ENCODE measurements around the gene GTPBP3.
"Not testable (repeated sequence)": the region's sequence is repeated elsewhere in the genome, so short reads cannot be mapped to it uniquely, and the experiment has no call there.

GTPBP3 gene

DNA sequence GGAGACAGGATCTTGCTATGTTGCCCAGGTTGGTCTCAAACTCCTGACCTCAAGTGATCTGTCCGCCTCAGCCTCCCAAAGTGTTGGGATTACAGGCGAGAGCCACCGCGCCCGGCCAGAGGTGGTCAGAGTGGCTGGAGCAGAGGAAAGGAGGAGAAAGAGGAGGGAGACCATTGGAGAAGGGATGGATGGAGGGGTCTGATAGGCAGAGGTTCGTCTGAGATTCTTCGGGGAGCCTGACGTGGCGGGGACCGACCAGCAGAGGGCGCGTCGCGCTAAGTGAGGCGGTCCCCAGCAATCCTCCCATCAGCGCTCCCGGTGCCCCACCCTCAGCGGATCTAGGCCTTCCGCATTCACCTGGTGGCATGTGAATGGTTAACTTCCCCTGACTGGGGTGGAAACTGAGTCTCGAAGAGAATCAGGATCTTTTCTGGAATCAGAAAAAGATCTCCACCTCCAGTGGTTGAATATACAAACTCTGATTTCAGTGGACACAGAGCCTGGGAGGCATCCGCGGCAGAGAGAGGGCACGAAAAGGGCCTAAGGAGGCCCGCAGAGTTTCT lies 8.8 kb downstream of the GTPBP3 start:
- in situ Hi-C loops (cut with HindIII; ENCODE audit: low pct_unique_long_range_greater_than_20kb, low sequenced_read_pairs): no loop called here
- TF ChIP-seq JUND (IDR thresholded peaks at IDR 0.05; ENCODE audit: low read depth): no peak
- peak; percentile 59 to 65 for DNase-seq (ENCODE audit: low read depth in 1 of 2, low spot score in 1 of 2)

DNA sequence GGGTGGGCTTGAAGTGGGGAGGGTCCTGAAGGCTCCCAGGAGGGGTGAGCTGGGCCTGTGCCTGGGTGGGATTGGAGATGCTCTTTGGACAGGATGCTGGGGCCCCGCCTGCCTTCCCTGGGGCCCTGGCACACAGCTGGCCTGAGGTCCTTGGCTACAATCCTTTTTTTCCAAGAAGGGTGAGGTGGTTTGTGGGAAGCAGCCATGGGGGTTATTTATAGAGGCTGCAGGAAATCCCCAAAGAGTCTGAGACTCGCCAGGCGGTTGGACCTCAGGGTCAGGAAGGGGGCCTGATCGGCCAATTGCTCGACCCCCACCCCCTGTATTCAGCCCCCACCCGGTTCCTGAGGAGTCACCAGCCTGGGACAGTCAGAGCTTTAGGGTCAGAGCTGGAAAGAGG lies 10.0 kb downstream of the GTPBP3 start:
- DNase-seq (ENCODE audit: low read depth in 1 of 2, low spot score in 1 of 2): no peak
- in situ Hi-C loops (cut with HindIII; ENCODE audit: low pct_unique_long_range_greater_than_20kb, low sequenced_read_pairs): no loop called here
- TF ChIP-seq JUND (IDR thresholded peaks at IDR 0.05; ENCODE audit: low read depth): no peak

DNA sequence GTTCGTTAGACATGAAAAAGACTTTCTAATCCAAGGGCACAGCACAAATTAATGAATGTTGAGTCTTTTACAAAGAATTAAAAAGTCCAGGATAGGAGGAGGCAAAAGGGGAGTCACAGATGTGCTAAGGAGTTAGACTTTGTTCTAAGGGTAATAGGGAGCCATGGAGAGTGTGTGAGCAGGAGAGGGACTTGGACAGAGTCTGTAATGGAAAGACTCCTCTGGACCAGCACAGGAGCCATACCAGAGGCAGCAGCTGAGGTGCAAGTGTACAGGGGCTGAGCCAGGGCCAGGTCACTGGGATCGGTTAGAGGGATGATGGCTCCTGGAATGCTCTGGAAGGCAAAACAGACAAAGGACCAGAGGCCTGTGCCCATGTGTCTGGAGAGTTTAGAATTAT lies 10.5 kb downstream of the GTPBP3 start:
- in situ Hi-C loops (cut with HindIII; ENCODE audit: low pct_unique_long_range_greater_than_20kb, low sequenced_read_pairs): no loop called here
- TF ChIP-seq JUND (IDR thresholded peaks at IDR 0.05; ENCODE audit: low read depth): no peak

DNA sequence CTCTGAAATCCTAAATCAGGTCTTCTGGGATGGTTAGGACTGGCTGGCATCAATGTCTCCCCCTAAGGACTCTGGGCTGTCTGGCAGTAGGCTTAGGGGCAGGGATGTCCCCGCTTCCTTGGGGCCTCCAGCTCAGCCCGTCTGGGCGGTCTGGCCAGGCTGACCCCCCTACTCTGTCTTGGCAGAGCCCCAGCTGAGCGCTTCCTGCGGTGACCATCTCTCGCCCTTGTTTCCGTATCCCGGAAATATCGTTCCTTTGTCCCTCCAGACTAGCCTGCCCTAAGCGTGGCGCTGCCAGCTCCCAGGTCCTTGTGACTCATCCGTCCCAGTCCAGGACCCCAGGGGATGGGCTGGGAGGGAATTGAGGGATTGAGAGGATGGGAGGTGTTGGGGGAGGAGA lies 11.3 kb downstream of the GTPBP3 start:
- no peak for TF ChIP-seq JUND (IDR thresholded peaks at IDR 0.05; ENCODE audit: low read depth)
- in situ Hi-C loops (cut with HindIII; ENCODE audit: low pct_unique_long_range_greater_than_20kb, low sequenced_read_pairs): no loop called here
- no peak for DNase-seq (ENCODE audit: low read depth in 1 of 2, low spot score in 1 of 2)

More for the DNA sequence above, 10.5 kb downstream of the GTPBP3 start:
- no peak for DNase-seq (ENCODE audit: low read depth in 1 of 2, low spot score in 1 of 2)

DNA sequence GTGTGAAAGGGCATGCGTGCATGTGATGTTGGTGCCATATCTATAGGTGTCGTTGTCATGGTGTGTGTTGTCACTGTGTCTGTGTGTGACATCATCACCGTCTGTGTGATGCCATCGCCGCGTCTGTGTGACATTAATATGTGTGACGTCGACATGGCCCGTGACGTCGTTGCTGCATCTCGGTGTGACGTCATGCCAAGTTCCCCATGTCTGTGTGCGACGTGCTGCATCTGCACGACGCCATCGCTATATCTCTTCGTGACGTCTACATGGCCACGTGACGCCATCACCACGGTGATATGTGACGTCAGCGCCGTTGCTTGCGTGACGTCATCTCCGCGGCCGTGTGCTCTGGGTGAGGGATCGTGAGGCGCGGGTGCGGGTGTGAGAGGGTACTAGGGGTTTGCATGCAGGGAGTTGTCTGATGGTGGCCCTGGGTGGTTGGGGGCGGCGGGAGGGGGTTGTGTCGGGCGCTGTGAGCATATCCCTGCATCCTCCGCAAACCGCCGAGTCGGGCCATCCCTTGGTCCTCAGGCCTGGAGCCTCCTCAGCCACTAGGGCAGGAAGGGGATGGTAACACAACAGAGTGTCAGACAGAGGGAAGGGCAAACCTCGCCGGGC lies 14.6 kb downstream of the GTPBP3 start:
- no peak for TF ChIP-seq JUND (IDR thresholded peaks at IDR 0.05; ENCODE audit: low read depth)
- in situ Hi-C loops (cut with HindIII; ENCODE audit: low pct_unique_long_range_greater_than_20kb, low sequenced_read_pairs): no loop called here
- no peak for DNase-seq (ENCODE audit: low read depth in 1 of 2, low spot score in 1 of 2)

DNA sequence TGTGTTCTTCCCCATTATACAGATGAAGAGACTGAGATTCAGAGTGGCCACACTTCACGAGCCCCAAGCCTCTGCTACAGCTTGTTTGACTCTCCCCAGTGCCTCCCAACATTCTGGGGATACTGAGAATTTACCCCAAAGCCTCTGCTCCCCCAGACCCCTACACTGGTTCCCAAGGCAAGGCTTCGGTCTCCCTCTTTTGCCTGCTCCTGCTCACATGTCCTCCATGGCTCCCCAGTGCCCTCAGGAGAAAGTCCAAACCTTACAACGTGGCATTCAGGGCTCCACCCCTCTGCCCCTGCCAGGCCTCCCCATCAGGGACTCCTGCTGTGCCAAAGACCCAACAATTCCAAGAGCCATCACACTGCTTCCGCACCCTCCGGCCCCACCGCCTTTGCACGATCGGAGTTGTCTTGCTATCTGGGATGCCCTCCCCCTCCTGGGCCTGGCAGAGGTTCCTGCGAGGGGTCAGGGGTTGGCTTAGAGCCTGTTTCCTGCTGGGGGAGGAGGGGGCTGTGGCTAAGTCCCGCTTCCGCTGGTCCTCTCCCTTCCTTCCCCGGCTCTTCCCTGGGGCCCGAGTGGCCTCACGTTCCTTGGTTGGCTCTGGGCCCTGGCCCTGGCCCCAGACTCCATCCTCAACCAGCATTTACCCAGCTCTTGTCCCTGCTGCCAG lies 15.4 kb downstream of the GTPBP3 start:
- no peak for TF ChIP-seq JUND (IDR thresholded peaks at IDR 0.05; ENCODE audit: low read depth)
- in situ Hi-C loops (cut with HindIII; ENCODE audit: low pct_unique_long_range_greater_than_20kb, low sequenced_read_pairs): no loop called here
- no peak for DNase-seq (ENCODE audit: low read depth in 1 of 2, low spot score in 1 of 2)

DNA sequence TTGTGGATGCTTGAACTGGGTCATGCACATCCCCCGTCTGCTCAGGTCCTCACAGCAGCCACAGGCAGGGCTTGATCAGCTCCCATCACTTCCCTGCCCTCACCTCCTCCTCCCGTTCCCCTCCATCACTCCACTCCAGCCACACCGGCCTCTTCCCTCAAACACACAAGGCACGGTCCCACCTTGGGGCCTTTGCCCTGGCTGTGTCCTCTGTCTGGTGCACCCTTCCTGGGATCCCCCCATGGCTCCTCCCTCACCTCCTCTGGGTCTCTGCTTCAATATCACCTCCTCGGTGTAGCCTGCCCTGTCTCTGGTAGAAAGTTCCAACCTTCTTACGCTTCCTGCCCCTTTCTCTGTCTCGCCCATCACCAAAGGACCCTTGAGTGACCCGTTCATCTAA lies 16.0 kb downstream of the GTPBP3 start:
- DNase-seq (ENCODE audit: low read depth in 1 of 2, low spot score in 1 of 2): no peak
- in situ Hi-C loops (cut with HindIII; ENCODE audit: low pct_unique_long_range_greater_than_20kb, low sequenced_read_pairs): no loop called here
- TF ChIP-seq JUND (IDR thresholded peaks at IDR 0.05; ENCODE audit: low read depth): no peak

DNA sequence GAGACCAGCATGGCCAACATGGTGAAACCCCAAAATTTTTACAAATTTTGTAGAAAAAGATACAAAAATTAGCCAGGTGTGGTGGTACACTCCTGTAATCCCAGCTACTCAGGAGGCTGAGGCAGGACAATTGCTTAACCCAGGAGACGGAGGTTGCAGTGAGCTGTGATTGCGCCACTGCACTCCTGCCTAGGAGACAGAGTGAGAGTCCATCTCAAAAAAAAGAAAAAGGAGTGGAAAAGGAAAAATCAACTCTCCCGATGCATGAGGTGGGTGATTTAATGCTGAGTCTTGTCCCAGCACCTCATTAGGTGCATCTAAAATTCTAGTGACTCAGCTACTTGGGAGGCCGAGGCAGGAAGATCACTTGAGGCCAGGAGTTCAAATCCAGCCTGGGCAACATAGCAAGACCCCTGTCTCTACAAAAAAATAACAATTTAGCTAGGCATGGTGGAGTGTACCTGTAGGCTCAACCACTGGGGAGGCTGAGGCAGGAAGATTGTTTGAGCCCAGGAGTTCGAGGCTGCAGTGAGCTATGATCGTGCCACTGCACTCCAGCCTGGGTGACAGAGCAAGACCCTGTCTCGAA lies 19.8 kb downstream of the GTPBP3 start:
- no peak for TF ChIP-seq JUND (IDR thresholded peaks at IDR 0.05; ENCODE audit: low read depth)
- in situ Hi-C loops (cut with HindIII; ENCODE audit: low pct_unique_long_range_greater_than_20kb, low sequenced_read_pairs): no loop called here
- DNase-seq (ENCODE audit: low read depth in 1 of 2, low spot score in 1 of 2): no peak

DNA sequence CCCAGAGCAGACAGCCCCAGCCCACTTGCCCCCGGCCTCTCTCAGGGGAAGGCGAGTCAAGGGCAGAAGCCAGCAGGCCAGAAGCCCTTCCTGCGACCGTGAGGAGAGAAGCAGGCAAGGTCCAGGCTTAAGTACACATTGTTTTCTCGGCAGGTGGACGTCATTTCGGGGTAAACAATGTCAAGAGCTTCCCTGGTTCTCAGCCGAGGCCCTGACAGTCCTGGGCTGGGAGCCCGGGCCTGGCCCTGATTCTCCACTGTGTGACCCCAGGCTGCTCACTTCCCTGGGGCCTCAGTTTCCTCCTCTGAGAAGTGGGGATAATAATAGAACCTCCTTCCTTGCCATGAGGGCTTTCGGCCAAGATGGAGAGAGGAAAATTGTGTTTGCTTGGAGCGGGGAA lies 20.4 kb downstream of the GTPBP3 start:
- in situ Hi-C loops (cut with HindIII; ENCODE audit: low pct_unique_long_range_greater_than_20kb, low sequenced_read_pairs): no loop called here
- no peak for TF ChIP-seq JUND (IDR thresholded peaks at IDR 0.05; ENCODE audit: low read depth)
- no peak for DNase-seq (ENCODE audit: low read depth in 1 of 2, low spot score in 1 of 2)

DNA sequence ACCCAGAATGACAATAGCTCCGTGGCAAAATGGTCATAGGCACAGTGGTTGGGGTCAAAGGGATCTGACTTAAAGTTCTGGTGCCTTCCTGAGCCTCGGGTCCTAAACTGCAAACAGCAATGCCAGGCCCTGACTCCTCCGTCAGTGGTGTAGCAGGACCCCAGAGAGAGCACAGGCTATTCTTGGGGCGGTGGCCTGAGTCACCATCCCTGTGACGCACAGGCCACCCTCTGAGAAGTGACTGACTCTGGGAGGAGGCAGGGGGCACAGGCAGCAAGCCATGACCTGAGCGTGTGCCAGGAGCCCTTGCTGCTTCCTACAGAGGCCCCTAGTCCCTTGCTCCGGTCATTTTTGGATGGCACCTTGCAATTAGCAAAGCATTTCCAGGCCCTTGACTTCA lies 21.0 kb downstream of the GTPBP3 start:
- no peak for TF ChIP-seq JUND (IDR thresholded peaks at IDR 0.05; ENCODE audit: low read depth)
- in situ Hi-C loops (cut with HindIII; ENCODE audit: low pct_unique_long_range_greater_than_20kb, low sequenced_read_pairs): no loop called here
- no peak for DNase-seq (ENCODE audit: low read depth in 1 of 2, low spot score in 1 of 2)

DNA sequence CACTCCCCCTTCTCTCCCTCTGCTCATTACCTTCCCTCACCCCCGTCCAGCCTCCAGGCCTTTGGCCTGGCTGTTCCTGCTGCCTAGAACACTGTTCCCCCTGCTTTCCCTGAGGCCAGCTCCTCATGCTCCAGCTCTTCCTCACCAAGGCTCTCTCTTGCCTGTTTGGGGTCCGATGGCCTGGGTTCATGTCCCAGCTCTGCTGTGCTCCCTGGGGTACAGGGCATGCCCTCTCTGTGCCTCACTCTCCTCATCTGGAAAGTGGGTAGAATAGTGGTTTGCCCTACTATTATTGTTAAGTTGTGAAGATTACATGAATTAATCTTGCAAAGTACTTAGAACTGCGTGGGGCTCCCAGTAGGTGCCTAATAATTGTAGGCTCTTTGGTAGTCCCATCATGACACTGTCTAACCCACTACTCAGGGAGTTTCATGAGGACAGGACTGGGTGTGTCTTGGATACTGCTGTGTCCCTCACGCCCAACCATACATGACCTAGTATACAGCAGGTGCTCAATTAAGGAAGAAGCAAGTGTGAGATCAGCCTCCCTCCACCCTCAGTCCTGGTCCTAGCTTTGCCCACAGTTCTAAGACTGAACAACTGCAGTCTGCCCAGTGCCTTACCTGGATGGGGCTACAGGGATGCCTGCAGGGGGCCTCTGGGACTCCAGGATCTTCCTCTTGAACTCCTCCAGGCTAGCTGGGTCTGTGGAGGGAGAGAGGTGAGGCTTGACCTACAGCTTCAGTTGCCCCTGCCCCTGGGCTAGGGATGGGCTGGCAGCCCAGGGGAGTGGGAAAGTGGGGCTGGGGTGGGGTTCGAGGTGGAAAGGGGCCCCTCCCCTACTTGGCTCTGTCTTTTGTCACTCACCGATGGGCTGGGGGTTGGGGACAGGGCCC lies 22.8 kb downstream of the GTPBP3 start:
- no peak for TF ChIP-seq JUND (IDR thresholded peaks at IDR 0.05; ENCODE audit: low read depth)
- DNase-seq (ENCODE audit: low read depth in 1 of 2, low spot score in 1 of 2): no peak
- in situ Hi-C loops (cut with HindIII; ENCODE audit: low pct_unique_long_range_greater_than_20kb, low sequenced_read_pairs): no loop called here

DNA sequence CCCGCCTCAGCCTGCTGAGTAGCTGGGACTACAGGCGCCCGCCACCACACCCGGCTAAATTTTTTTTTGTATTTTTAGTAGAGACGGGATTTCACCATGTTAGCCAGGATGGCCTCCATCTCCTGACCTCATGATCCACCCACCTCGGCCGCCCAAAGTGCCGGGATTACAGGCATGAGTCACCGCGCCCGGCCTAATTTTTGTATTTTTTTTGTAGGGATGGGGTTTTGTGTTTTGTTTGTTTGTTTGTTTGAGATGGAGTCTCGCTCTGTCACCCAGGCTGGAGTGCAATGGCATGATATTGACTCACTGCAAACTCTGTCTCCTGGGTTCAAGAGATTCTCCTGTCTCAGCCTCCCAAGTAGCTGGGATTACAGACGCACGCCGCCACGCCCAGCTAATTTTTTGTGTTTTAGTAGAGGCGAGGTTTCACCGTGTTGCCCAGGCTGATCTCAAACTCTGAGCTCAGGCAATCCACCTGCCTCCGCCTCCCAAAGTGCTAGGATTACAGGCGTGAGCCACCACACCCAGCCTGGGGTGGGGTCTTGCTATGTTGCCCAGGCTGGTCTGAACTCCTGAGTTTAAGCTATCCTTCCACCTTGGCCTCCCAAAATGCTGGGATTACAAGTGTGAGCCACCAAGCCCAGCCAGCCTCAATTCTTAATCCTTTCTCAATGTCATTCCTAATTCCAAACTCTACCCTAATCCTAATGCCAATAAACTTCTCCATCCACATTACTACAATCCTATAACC lies 26.7 kb downstream of the GTPBP3 start:
- DNase-seq (ENCODE audit: low read depth in 1 of 2, low spot score in 1 of 2); in situ Hi-C loops (cut with HindIII; ENCODE audit: low pct_unique_long_range_greater_than_20kb, low sequenced_read_pairs): not testable (repeated sequence)
